ENCODE results near the gene ANO10.
"Not testable (repeated sequence)": the region's sequence is repeated elsewhere in the genome, so short reads cannot be mapped to it uniquely, and the experiment has no call there.

Gene ANO10

DNA sequence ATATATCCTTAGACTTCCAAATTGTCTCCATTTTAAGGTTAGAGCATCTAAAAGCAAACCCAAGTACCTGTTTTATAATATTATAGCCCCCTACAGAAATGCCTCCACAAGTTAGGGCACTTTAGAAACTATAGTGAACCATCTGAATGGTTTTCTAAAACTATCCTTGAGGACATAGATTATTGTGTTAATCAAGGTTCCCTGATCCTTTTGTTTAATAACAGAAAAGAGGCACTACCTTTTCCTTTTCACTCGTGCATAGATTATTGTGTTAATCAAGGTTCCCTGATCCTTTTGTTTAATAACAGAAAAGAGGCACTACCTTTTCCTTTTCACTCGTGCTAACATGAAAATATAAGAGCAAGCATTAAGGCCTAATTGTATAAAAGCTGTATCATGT lies 143.0 kb downstream of the ANO10 start:
- not testable (repeated sequence) for DNase-seq (ENCODE audit: low read depth, low spot score)

DNA sequence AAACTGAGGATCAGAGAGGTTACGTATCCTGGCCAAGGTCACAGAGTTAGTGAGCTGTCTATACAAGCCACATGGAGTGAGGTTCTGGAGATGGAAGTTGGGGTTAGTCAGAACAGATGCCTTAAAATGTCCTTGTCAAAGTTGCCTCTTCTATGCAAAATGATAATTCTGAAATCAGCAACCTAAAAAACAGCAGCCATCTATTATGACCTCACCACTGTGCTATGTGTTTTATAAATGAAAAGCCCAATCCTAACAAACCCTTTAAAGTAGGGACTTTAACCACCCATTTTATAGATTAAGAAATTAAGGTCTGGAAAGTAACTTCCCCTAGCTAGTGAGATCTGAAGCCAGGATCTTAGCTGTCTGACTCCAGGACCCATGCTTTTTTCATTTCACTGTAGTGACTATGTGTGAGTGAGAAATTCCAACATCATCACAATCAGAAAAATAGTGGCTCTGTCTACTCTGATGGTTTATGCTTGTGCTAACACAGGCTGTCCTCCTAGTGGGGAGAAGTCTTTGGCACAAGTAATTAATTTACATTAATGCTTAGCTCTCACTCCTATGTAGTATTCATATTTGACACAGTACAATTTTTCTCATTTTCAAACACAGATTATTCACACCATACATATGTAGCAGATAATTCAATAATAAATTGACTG lies 143.6 kb downstream of the ANO10 start:
- DNase-seq (ENCODE audit: low read depth, low spot score): no peak

DNA sequence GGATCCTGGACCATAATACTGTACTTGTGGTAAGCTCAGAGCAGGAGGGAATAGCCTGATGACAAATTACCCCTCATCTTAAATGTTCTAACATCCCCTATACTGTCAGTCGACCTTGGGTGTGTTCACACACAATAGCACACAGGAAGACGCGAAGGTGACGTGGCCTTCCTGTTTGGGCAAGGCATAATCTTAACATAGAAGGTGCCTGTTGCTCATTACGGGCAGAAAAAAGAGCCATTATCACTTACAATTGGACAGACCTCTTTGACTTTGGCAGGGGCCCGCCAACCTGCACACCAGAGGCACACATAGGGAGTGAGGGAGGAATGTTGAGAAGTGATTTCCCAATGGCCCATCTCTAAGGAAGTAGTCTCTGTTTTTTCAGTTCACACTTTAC lies 144.2 kb downstream of the ANO10 start:
- no peak for DNase-seq (ENCODE audit: low read depth, low spot score)

DNA sequence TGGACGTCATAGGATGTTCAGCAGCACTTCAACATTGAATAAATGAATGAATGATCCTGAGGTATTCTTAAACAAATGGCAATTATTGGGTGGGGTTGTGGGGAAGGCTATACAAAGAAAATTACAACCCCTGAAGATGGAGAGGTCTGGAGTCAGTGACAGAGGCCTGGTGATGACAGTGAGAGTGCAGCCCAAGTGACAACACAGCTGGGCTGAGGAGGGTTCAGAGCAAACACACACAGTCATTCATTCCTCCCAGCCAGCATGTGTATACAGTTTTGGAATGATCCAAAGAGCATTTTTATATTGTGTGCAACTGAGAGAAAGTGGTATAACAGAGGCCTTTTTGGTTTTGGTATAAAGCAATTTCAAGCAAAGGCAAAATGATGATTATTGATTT lies 148.1 kb downstream of the ANO10 start:
- no peak for DNase-seq (ENCODE audit: low read depth, low spot score)

DNA sequence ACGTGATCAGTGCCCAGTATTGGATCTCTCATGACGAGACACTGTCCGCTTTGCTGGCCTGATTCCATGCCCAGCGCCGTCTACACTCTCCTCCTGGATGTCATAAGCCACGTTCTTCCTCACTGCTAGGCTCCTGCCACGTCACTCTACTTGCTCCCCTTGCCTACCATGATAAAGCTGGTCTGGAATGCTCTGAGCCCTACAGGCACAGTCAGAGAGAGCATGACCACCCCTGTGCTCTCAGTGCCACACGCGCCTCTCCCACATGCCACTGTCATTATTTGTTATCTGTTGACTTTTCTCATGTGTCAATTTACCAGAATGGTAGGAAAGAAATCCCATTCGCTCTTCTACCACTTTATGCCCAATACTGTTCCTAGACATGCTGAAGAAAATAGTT lies 148.6 kb downstream of the ANO10 start:
- DNase-seq (ENCODE audit: low read depth, low spot score): no peak

DNA sequence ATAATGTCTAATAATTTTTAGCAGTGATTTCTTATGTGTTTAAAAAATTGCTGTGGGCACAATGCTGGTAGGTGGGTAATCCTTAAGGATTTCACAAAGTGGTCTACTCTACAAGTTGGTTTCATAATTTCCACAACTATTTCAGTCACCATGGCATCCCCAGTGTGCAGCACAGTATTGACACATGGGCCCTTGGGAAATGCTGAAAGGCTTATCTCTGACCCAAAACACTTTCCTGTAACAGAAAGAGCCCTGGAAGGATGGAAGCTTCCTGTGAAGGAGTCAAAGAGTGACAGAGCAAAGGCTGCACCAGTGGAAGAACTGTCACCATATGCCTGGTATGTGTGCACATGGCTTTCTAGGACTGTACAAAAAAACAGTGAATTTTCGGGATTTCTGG lies 153.7 kb downstream of the ANO10 start:
- DNase-seq (ENCODE audit: low read depth, low spot score): no peak

DNA sequence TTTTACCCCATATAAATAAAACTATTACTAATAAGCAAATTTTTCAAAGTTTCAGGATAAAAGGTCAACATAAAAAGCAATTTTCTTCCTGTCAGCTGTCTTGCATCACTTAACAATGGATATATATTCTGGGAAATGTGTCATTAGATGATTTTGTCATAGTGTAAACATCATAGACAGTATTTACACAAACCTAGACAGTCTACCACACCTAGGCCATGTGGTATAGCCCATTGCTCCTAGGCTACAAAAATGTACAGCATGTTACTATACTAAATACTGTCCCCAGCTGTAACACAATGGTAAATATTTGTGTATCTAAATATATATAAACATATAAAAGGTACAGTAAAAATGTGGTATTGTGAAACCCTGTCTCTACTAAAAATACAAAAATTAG lies 156.7 kb downstream of the ANO10 start:
- no peak for DNase-seq (ENCODE audit: low read depth, low spot score)

DNA sequence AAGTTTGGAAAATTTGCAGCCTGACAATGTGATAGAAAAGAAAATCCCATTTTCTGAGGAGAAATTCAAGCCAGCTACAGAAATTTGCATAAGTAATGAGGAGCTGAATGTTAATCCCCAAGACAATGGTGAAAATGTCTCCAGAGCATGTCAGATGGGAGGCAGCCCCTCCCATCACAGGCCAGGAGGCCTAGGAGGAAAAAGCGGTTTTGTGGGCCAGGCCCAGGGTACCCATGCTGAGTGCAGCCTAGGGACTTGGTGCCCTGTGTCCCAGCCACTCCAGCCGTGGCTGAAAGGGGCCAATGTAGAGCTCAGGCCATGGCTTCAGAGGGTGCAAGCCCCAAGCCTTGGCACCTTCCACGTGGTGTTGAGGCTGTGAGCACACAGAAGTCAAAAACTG lies 159.2 kb downstream of the ANO10 start:
- DNase-seq (ENCODE audit: low read depth, low spot score): not testable (repeated sequence)

DNA sequence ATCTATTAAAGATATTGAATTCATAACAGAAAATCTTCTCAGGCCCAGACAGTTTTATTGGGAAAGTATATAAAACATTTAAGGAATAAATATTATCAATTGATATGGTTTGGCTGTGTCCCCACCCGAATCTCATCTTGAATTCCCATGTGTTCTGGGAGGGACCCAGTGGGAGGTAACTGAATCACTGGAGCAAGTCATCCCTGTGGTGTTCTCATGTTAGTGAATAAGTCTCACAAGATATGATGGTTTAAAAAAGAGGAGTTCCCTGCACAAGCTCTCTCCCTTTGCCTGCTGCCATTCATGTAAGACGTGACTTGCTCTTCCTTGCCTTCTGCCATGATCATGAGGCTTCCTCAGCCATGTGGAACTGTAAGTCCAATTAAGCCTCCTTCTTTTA lies 160.5 kb downstream of the ANO10 start:
- DNase-seq (ENCODE audit: low read depth, low spot score): no peak

DNA sequence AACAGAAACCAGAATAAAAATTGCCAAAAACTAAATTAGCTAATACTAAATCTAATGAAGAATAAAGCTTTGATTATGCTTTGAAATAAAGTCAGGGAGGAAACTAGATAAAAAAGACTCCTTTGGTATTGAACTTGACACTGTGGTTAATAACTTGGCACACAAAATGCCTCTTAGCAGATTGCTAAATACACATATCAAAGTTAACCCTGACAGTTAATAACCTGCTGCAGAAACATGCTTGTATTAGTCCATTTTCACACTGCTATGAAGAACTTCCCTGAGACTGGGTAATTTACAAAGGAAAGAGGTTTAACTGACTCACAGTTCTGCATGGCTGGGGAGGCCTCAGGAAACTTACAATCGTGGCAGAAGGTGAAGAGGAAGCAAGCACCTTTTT lies 164.8 kb downstream of the ANO10 start:
- DNase-seq (ENCODE audit: low read depth, low spot score): not testable (repeated sequence)

DNA sequence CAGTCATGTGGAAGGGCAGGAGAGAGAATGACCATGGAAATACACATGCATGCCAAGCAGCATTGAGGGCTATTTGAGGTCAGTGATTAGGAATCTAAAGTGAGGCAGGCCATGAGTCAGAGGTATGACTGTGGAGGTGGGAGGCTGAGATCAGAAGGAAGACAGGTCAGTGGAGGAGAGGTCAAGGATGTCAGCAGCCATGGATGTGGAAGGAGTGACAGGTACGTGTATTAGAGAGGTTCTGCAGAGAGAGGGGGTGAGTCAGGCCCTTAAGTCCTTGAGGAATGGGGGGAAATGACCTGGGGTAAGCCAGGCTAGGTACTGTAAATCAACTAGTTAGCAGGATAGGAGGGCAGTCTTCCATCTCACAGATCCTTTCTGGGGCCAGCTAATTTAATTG lies 166.6 kb downstream of the ANO10 start:
- no peak for DNase-seq (ENCODE audit: low read depth, low spot score)

DNA sequence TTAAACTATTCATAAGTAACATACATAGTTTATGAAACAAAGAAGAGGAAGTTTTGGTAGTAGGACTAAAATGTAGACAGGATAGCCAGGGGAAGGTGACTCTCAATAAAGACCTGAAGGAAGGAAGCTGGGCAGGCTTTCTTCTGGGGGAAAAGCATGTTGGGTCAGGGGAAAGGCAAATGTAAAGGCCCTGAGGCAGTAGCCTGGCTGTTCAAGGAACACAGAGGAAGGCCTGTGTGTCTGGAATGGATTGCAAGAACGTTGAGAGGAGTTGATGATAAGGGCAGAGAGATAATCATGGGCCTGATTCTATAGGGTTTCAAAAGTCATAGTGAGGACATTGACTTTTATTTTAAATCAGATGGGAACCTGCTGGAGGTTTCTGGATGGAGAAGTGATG lies 167.8 kb downstream of the ANO10 start:
- DNase-seq (ENCODE audit: low read depth, low spot score): no peak

DNA sequence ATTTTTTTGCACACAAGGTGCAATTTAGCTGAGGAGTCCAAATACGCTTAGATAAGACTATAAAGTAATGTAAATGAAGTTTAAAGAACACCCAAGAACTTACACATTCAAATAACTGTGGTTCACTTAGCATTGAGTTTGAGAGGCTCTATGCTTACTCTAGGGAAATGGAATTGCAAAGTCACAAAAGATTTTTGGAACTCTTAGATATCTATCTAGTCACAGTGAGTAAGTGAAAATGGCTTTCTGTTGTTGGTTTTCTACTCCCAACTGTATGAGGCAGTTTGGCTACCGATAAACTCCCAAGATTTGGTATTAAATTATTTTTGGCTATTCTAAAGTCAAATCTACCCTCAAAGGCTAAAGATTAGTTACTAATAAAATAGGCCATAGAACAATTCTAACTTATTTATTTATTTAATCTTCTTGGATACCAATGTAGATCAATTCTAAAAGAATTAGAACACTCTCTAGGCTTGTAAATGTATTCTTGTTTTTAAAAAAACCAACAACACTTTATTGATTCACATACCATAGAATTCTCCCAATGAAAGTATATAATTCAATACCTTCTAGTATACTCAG lies 170.0 kb downstream of the ANO10 start:
- DNase-seq (ENCODE audit: low read depth, low spot score): no peak

DNA sequence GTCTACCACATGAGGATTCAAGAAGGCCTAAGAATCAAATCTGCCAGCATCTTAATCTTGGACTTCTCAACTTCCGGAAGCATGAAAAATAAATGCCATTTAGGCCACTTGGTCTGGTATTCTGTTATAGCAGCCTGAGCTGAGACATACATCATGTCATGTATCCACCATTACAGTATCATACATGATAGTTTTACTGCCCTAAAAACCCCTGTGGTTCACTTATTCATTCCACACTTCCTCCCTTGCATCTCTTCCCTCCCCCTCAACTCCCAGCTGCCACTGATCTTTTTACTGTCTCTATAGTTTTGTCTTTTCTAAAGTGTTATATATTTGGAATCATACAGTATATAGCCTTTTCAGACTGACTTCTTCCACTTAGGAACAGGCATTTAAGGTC lies 173.7 kb downstream of the ANO10 start:
- no peak for DNase-seq (ENCODE audit: low read depth, low spot score)

DNA sequence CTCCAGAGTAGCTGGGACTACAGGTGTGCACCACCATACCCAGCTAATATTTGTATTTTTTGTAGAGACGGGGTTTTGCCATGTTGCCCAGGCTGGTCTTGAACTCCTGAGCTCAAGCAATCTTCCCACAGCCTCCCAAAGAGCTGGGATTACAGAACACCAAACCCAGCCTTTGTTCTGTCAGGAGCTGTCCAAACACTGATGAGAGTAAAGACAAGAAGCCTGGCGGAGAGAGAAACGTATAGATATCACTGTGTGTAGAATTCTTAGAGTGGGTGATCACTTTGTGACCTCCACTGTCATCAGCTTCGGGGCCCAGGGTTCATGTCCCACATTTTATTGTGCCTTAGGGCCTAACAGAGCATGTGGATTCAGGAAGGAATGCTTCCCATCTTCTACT lies 176.0 kb downstream of the ANO10 start:
- no peak for DNase-seq (ENCODE audit: low read depth, low spot score)

DNA sequence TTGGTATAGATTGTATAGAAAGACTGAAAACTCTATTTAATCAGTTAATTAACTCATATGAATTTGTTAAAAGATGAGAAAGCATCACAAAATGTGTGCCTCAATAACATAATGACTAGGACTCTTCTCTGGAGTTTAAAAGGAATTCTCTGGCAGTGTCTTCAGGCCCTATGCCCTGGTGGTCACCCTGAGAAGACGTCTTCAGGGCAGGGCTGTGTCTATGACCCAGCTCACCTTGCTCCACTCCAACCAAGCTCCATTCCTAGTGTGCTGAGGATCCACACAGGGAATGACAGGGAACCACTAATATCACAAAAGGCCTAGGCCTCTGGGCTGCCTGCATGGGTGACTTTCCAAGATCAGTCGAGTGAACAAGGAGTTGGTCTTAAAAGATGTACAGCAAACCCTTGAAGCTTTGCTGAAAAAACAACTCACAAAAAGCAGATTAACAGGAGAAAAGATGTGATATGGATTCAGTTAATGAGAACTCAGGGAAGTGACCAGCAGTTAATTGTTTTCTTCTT lies 178.9 kb downstream of the ANO10 start:
- DNase-seq (ENCODE audit: low read depth, low spot score): no peak

DNA sequence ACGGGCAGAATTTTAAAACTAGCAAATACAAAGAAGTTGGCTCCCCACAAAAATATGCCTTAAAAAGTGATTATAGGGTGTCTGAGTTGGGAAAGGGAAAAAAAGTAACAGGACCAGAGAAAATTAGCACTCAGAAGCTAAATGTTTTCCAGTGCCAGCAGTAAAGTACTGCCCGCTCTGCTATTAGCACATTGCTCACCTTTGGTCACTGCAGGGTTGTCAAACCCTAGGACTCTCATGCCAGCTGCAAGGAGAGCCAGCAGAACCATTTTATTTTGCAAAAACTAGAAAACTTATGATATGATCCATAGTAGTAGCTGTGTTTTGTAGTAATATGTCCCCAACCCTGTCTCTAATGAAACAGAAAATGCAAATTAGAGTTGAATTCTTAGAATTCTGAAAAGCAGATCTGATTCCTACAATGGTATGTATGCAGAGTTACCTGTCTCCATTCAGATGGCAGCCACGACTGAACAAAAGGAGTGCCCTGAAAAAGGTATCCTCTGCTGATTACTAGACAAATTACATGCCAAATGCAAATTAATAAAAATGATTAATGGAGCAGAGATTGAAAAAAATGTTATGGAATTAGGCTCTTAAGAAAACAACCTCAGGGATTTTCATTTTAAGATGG lies 185.2 kb downstream of the ANO10 start:
- no peak for DNase-seq (ENCODE audit: low read depth, low spot score)

DNA sequence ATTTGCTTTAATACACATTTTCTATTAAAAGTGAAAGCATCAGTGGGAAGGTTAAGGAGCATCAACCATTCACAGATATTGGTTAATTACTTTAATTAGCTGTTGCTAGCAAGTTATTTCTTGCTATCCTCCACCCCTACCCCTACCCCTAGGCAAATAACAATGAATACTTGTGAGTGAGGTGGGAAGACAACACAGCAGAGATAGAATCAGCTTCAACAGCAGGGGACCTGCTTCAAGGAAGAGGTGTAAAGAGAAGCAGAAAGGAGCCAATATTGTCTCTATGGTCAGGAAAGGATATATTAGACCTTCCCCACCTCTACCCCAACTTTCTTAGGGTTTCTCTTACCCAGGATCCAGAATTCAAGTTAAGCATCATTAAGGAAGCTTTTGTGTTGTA lies 186.1 kb downstream of the ANO10 start:
- DNase-seq (ENCODE audit: low read depth, low spot score): no peak

DNA sequence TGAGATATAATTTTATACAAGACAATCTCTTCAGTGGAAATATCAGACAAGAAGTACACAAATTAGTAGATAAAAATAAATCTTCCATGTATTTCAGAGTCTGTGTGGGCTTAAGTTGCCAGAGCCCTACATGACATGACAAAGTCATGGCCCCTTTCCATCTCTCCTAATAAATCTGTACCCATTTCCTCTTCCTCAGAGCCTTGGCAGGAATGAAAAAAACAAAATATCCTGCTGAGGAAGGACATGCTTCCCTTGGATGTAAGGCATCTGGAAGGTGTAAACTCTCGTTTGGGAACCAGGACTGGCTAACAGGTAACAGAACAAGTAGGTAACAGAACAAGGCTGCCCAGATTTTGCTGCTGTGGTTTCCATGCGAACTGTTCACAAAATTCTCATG lies 187.4 kb downstream of the ANO10 start:
- DNase-seq (ENCODE audit: low read depth, low spot score): no peak

DNA sequence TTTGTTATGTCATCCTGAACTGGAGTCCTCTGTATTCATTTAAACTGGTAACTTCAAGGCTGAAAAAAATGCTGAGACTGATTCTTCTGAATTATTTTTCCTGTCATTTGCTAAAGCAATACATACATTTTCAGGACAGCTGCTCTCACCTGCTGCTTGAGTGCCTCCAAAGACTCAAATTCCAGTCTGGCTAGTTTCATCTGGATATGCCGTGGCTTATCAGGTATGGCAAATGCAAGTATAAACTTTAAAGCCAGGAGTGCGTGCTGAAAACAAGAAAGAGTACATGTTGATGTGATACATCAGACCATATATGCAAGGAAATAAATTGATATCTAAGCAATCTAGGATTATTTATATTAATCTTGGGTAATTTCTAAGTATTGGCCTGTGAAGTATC lies 189.3 kb downstream of the ANO10 start:
- no peak for DNase-seq (ENCODE audit: low read depth, low spot score)

DNA sequence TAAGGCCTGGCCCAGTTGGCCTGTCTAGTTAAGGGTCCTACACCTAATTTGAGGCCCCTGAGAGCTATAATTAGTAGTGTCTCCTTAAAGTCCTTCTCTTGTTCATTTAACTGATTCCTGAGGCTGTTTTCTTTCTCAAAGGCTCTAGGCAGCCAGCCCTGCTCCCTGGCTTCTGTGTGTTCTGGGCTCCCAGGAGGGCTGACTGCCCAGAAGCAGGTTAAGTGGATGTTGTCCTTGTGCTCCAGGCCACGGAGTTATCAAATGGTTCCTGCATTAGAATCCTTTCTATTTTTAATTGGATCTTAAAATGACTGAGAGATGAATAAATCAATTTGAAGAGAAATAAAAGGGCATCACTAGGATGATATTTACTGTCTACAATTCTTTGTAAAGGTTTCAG lies 195.4 kb downstream of the ANO10 start:
- DNase-seq (ENCODE audit: low read depth, low spot score): no peak

DNA sequence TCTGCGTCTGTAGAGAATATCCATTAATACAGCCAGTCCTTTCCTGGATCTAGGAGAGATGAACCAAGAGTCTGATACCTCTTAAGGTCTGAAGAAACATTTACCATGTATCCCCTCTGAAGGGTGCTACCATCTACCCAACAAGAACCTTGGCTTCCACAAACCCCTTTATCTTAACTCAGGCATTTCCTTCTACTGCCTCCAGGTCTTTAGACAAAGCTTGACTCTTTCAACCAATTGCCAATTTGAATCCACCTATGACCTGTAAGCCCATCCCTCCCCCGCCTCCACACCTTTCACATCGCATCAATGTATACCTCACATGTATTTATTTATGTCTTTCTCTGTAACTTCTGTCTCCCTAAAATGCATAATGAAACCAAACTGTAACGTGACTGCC lies 196.0 kb downstream of the ANO10 start:
- DNase-seq (ENCODE audit: low read depth, low spot score): no peak

DNA sequence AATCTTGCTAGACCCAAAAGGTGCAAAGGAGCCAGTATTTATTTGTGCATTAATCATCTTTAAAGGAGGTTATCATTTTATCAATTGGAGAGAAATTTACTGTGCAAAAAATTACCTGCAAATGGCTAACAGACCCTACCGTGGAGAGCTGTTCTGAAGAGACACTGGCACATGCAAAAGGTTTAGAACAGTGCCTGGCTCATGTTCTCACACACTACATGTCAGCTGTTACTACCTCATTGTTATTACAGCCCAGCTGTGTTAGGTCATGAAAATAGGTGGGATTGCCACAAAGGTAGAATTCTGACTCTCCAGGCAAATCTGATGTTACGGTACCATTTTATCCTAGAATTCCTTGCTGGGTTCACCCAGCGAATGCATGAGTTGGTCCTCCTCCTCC lies 198.2 kb downstream of the ANO10 start:
- no peak for DNase-seq (ENCODE audit: low read depth, low spot score)
